ENCODE data around the gene SCART1.
"Not testable (repeated sequence)": the region's sequence is repeated elsewhere in the genome, so short reads cannot be mapped to it uniquely, and the experiment has no call there.

SCART1 gene

GRCh38 chr10:133432789-133433188, 21.0 kb upstream of the SCART1 start:
- DNase-seq (ENCODE audit: low read depth in 2 of 2): not testable (repeated sequence)

DNA sequence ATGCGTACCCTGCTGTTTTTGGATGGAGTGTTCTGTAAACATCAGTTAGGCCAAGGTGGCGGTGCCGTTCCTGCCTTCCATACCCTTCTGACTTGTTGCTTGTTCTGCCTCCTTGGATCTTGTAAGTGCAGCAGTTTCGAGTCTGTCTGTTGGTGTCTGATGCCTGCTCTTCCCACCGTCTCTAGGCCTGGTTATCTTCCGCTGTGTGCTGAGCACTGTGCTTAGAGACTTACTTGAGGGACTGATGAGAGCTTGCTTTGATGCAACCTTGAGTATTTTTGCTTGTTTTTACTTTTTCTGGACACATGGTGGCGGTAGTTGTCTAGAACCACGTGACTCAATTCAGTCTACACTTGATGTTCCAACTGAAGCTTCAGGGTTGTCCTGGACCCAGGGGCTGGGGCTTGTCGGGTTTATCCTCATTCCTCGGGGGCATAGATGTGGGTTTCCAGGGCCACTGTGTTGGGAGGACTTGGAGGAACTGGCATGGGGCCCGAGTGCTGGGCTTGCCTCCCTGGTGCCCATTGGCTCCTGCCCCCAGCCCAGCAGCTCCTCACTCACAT, 15.0 kb upstream of the SCART1 start:
- no peak for DNase-seq (ENCODE audit: low read depth in 2 of 2)

- DNase-seq (ENCODE audit: low read depth in 2 of 2): no peak
Observed at GRCh38 chr10:133439517-133440461, 14.0 kb upstream of the SCART1 start.

DNA sequence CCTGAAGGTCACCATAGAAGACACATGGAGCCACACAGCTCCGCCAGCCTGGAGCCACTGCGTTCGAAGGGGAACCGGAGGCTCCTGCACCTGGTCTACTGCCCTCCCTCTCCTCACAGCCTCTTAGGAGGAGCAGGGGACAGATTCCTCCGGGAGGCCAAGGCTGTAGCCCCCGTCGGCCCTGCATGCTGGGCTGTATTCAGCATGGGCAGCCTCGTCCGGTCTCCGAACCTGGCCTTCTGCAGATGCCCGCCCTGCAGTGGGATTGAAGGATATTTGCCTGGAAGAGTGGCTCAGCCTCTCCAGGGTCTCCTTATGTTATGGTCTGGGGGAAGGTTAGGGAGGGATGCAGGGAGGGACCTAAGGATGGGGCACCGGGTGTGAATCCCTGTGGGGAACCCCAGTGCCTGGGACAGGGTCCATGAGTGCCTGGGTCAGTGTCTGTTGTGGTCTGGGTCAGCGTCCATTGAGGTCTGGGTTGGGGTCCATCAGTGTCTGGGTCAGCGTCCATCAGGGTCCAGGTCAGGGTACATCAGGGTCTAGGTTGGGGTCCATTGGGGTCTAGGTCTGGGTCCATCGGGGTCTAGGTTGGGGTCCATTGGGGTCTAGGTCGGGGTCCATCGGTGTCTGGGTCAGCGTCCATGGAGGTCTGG, 13.0 kb upstream of the SCART1 start:
- no peak for DNase-seq (ENCODE audit: low read depth in 2 of 2)

GRCh38 chr10:133441356-133441755, 12.4 kb upstream of the SCART1 start:
- DNase-seq (ENCODE audit: low read depth in 2 of 2): not testable (repeated sequence)

DNA sequence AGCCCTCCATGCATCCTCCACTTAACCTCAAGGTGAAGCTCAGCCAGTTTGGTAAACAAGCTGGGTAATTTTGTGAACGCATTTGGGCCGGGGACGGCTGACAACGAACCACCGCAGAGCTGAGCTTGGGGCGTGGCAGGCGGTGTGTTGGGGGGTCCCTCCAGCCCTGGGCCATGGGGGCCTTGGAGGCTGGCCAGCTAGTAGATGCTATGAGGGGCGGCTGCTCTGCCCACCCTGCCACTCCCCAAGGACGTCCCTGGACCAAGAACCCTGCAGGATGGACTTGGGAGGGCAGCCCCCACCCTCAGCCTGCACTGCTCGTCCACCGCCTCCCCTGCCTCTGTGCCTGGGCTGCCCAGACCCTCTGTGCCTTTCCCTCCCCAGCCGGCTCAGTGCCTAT, 12.0 kb upstream of the SCART1 start:
- no peak for DNase-seq (ENCODE audit: low read depth in 2 of 2)

DNA sequence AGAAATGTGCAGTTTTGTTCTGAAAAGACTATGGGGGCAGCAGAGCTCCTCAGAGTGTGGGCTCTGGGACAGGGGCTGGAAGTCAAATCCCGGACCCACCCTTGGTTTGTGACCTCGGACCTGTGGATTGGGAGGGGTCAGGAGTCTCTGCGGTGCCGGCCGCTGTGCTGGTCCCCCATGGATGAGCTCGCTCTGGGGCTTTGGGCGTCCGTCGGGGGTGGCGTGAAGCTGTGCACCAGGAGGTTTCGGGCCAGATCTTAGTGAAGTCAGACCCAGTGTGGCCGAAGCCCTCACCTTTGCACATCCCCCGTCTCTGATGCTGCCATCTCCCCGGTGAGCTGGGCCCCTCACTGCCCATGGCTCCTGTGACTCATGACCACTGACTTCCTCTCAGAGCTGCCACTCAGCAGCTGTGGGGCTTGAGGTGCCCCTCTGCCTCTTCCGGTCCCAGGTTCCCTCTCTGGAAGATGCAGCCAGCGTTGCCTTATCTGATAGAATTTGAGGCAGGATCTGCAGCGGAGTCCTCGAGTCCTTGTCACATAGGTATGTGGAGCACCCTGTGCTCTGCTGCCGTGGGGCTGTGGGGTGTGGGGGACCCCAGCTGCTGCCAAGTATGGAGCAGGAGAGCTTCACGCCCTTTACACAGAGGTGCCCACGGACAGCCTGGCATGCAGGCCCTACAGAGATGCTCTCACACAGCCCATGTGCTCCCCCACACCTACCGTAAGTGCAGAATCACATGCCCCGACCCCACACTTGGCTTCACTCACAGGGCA, 11.4 kb upstream of the SCART1 start:
- no peak for DNase-seq (ENCODE audit: low read depth in 2 of 2)

DNA sequence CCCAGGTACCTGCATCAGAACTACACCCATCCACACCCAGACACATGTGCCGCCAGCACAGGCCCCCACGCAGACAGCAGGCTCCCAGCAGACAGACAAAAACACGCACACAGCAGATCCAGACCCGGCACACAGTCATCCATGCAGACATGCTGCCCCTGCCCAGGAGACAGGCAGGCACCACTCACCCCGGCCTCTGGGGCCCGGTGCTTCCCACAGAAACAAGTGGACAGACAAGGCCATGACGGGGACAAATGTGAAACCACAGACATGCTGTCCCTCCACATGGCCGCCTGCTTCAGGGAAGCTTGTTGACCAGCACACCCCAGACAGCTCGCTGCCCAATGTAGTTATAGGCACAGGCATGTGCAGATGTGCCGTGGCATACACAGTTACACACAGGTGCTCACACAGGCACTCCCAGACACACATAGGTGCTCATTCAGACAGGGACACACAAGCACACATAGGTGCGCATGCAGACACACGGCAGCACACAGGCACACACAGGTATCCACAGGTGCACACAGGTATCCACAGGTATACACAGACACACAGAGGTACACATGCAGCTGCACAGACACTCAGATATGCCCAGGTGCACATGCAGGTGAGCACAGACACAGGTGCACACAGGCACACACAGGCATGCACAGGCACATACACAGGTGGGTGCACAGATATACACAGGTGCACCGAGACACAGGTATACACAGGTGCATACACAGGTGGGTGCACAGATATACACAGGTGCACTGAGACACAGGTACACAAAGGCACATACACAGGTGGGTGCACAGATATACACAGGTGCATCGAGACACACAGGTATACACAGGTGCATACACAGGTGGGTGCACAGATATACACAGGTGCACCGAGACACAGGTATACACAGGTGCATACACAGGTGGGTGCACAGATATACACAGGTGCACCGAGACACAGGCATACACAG, 10.5 kb upstream of the SCART1 start:
- no peak for DNase-seq (ENCODE audit: low read depth in 2 of 2)

DNA sequence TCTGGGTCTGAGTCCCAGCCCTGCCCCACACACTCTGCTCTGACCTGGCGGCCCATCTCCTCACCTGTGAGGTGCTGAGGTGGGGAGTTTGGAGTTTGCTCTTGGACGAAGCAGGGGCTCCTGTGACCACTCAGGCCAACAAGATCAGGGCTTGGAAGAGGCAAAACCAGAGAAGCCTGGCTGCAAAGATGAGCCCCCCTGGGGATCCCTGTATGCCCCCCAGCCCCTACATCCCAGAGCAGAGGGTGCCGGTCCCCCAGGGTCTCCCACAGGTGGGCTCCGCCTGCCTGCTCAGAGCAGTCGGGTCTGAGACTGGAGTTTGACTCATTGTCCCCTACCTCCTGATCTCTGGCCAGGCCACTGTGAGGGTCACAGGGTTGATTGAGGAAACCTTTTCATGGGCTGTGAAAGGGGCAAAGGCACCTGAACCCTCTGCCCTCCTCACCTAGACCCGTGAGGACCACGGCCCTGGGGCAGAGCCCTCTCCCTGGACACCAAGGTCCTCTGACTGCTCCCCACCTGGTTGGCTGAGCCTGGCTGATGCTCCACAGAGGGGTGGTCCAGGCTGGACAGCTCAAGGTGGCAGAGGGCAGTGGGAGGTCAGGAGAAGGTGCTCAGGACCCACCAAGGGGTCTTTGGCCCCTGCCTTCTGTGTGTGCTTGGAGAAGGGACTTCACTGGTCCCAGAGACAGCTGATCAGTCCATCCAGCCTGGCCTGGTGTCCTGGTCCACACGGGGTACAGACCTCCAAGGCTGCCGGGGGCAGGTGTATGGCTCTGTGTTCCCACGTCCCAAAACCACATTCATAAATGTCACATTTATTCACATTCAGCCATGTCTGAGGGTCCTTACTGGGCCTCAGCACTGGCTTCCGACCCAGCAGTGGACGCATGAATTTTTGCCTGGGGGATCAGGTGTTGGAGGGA, 9.1 kb upstream of the SCART1 start:
- DNase-seq (ENCODE audit: low read depth in 2 of 2): no peak

DNA sequence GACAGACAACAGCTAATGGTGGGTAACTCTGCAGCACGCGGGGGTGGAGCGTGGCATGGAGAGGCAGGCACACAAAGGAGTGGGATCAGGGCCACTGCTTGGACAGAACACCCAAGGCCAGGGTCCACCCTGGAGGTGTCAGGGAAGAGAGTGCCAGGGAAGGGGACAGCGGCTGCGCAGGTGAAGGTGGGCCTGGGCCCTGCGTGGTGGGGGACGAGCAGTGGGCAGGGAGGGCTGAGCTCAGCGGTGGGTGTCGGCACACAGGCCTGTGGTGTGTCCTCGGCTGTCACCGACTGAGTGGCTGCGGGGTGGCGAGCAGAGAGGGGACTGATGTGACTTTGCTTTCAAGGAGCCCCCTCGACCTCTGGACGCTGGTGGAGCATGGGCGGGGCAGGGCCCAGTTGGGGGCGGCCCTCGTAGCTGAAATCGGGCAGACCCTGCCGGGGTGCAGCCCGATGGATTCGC, 8.4 kb upstream of the SCART1 start:
- DNase-seq (ENCODE audit: low read depth in 2 of 2): no peak

- DNase-seq (ENCODE audit: low read depth in 2 of 2): no peak
Observed at GRCh38 chr10:133445751-133446708, 7.7 kb upstream of the SCART1 start.

DNA sequence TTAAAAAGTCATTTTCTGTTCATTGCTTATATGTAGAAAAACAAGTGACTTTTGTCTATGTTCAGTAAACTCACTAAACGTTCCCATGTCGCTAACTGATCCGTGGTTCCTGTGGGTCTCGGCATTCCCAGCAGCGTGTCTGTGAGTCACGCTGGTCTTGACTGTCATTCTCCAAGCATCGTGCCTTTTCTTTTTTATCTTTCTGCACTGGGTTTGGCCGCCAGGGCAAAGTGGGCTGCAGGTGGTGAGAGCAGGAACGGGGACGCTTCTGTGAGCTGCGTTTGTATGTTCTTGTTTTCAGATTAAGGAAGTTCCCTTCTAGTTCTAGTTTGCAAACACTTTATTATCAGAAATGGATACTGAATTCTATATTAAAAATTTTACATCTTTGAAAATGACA, 6.8 kb upstream of the SCART1 start:
- no peak for DNase-seq (ENCODE audit: low read depth in 2 of 2)

- no peak for DNase-seq (ENCODE audit: low read depth in 2 of 2)
Observed at GRCh38 chr10:133448120-133448519, 5.6 kb upstream of the SCART1 start.

DNA sequence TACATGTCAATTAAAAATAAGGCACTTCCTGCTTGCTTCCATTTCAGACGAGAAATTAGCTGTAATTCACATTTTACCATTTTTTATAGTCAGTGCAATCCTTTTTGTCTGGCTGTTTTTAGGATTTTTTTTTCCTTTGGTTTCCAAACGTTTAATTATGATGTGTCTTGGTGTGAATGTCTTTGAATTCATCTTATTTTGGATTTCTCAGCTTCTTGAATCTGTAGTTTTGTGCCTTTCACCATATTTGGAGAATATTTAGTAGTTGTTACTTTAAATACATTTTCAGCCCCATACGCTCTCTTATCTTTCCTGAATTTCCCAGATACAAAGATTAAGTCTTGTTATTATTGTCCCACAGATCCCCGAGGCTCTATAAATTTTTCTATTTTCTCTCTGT, 2.4 kb upstream of the SCART1 start:
- DNase-seq (ENCODE audit: low read depth in 2 of 2): no peak

DNA sequence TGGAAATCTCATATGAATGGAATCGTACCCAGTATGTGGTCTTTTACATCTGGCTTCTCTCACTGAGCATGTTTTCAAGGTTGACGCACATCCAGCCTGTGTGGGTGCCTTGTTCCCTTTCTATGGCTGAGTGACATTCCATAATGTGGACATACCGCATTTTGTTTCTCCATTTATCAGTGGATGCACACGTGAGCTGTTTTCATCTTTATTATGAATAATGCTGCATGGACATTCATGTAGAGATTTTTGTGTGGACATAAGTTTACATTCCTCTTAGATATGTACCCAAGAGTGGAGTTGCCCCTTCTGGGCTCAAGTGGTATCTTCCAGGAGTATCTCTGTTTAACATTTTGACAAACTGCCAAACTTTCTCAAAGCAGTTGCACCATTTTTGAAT, 1.3 kb upstream of the SCART1 start:
- DNase-seq (ENCODE audit: low read depth in 2 of 2): no peak

DNA sequence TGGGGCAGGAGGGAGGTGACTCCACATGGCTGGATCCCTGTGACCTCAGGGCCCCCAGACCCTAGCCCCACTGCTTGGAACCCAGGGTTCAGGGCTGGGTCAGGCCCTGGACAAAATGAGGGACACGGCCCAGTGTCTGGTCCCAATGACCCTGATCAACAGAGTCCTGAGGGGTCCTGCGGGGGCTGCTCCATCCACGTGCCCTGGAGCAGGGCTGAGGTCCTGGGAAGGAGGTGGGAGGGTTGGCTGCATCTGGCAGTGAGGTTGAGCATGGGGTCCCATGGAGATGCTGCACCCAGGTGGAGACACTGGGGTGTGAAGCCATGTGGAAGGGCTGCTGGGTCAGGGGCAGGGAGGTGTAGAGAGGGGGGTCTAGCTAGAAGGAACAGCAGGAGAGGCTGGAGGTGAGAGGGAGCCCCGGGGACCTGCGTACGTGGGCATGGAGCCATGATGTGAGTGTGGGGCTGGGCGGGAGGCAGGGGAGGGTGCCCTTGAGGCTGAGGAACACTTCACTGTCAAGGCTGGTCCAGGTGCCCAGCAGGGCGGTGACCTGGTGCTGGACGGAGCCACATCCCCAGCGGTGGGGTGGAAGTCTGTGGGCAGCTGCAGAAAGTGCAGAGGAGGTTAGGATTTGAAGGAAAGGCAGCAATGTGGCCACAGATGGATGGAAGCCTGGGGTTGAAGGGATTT, 604 bp downstream of the SCART1 start:
- no peak for DNase-seq (ENCODE audit: low read depth in 2 of 2)

DNA sequence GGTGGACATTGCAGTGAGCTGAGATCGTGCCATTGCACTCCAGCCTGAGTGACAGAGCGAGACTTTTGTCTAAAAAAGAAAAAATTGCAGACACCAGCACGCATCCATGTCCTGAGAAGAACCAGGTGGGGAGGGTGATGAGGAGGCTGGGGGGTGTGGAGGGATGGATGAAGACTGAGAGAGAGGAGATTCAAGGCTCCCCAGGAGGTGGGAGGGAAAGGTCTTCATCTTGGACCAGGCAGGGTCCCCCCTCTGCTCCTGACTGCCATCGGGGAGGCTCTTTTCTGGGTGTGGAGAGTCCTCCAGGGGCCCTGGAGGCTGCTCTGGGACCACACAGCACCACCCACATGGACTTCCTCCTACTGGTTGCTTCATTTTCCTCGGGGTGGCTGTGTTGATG, 1.5 kb downstream of the SCART1 start:
- no peak for DNase-seq (ENCODE audit: low read depth in 2 of 2)

DNA sequence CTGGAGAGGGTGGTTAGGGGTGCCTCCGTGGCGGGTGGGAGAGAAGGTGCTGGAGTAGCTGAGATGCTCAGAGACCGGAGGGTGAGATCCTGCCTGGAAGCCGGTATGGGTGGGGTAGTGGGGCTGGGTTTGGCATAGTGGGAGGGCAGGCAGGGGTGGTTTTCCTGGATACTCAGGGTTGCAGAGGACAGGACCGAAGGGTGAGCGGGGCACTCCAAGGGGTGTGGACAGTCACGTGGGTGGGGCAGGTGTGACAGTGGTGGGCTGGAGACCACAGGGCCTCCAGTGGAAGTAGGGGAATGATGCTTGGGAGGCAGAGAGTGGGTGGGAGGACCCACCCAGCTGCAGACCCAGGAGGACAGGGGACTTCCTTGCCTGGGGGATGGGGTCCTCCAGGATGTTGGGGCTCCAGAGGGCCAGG, 1.9 kb downstream of the SCART1 start:
- DNase-seq (ENCODE audit: low read depth in 2 of 2): no peak

Measured in stimulated activated CD4-positive, alpha-beta T cell treated with anti-CD3 and anti-CD28 coated beads, Interleukin-15, amount 100 ng/mL, for 48 hours (primary cell).